H9 (cell line): Measurements from ENCODE around the gene KCNMB2. TPM values are rescaled to one million over a fixed set of nuclear protein-coding genes. Genes with fewer than 3 reads are reported as not detected.

Experiments
- DNase-seq: peaks from one replicate; pipeline ENCODE4 v3.0.0-alpha.2; 2017
- H2AFZ ChIP-seq: one replicate; pipeline ENCODE4 v1.6.1; 2013; ENCODE audit warnings: mild to moderate bottlenecking, low read length, control low read depth, moderate library complexity
- H2AK5ac ChIP-seq: 2 replicates; pipeline ENCODE4 v1.6.1; 2013; ENCODE audit warnings: low read length, control low read depth, mixed read lengths; ENCODE audit not compliant: insufficient read length
- H2BK120ac ChIP-seq: one replicate; pipeline ENCODE4 v1.6.1; 2013; ENCODE audit warnings: low read depth, mild to moderate bottlenecking, low read length, control low read depth, inconsistent platforms; ENCODE audit not compliant: poor library complexity, severe bottlenecking
- H2BK12ac ChIP-seq: 2 replicates; pipeline ENCODE4 v1.6.1; 2013; ENCODE audit warnings: low read length, control low read depth, mixed read lengths, low read depth; ENCODE audit not compliant: insufficient read length
- H2BK15ac ChIP-seq: 2 replicates; pipeline ENCODE4 v1.6.1; 2013; ENCODE audit warnings: low read depth, low read length, control low read depth
- H2BK20ac ChIP-seq: one replicate; pipeline ENCODE4 v1.6.1; 2013; ENCODE audit warnings: low read depth, mild to moderate bottlenecking, low read length, control low read depth, inconsistent platforms; ENCODE audit not compliant: poor library complexity, severe bottlenecking
- H2BK5ac ChIP-seq: 2 replicates; pipeline ENCODE4 v1.6.1; 2013; ENCODE audit warnings: low read length, control low read depth, mixed read lengths; ENCODE audit not compliant: insufficient read length
- H3K14ac ChIP-seq: 2 replicates; pipeline ENCODE4 v1.6.1; 2013; ENCODE audit warnings: low read length, control low read depth; ENCODE audit not compliant: insufficient read depth
- H3K18ac ChIP-seq: 2 replicates; pipeline ENCODE4 v1.6.1; 2013; ENCODE audit warnings: low read depth, mild to moderate bottlenecking, mixed read lengths, low read length, control low read depth; ENCODE audit not compliant: insufficient read length
- H3K23ac ChIP-seq: 2 replicates; pipeline ENCODE4 v1.6.1; 2013; ENCODE audit warnings: low read length, control low read depth, mixed read lengths, low read depth; ENCODE audit not compliant: insufficient read length
- H3K23me2 ChIP-seq: 2 replicates; pipeline ENCODE4 v1.6.1; 2013; ENCODE audit warnings: low read depth, mild to moderate bottlenecking, mixed read lengths, low read length, control low read depth; ENCODE audit not compliant: insufficient read length, poor library complexity, severe bottlenecking
- H3K27ac ChIP-seq: 2 replicates; pipeline ENCODE4 v1.5.1; 2013; ENCODE audit warnings: low read length, control low read depth, mixed read lengths, low read depth; ENCODE audit not compliant: insufficient read length
- H3K27me3 ChIP-seq: 2 replicates; pipeline ENCODE4 v1.6.1; 2013; ENCODE audit warnings: low read length, control low read depth, inconsistent platforms; ENCODE audit not compliant: insufficient read depth
- H3K4ac ChIP-seq: 2 replicates; pipeline ENCODE4 v1.6.1; 2013; ENCODE audit warnings: low read depth, mild to moderate bottlenecking, control low read depth, inconsistent platforms, low read length, moderate library complexity
- H3K4me1 ChIP-seq: 2 replicates; pipeline ENCODE4 v1.6.1; 2013; ENCODE audit warnings: low read length, control low read depth, inconsistent platforms; ENCODE audit not compliant: insufficient read depth
- H3K4me2 ChIP-seq: 2 replicates; pipeline ENCODE4 v1.6.1; 2013; ENCODE audit warnings: low read length, control low read depth, mixed read lengths; ENCODE audit not compliant: insufficient read length, insufficient read depth
- H3K56ac ChIP-seq: 2 replicates; pipeline ENCODE4 v1.6.1; 2013; ENCODE audit warnings: low read depth, mild to moderate bottlenecking, mixed read lengths, low read length, control low read depth; ENCODE audit not compliant: insufficient read length
- H3K79me1 ChIP-seq: 2 replicates; pipeline ENCODE4 v1.6.1; 2013; ENCODE audit warnings: low read depth, mild to moderate bottlenecking, moderate library complexity, low read length, control low read depth, inconsistent platforms; ENCODE audit not compliant: insufficient read depth, poor library complexity, severe bottlenecking
- H3K79me2 ChIP-seq: 2 replicates; pipeline ENCODE4 v1.6.1; 2013; ENCODE audit warnings: low read length, control low read depth, inconsistent platforms; ENCODE audit not compliant: insufficient read depth
- H3K9ac ChIP-seq: 2 replicates; pipeline ENCODE4 v1.6.1; 2013; ENCODE audit warnings: low read length, control low read depth, mixed read lengths; ENCODE audit not compliant: insufficient read length; ENCODE audit errors: extremely low read depth
- H3K9me3 ChIP-seq: one replicate; pipeline ENCODE4 v1.6.1; 2013; ENCODE audit warnings: low read depth, low read length, inconsistent platforms; ENCODE audit not compliant: control insufficient read depth
- H3T11ph ChIP-seq: one replicate; pipeline ENCODE4 v1.6.1; 2013; ENCODE audit warnings: mild to moderate bottlenecking, low read length, control low read depth, inconsistent platforms
- H4K20me1 ChIP-seq: one replicate; pipeline ENCODE4 v1.6.1; 2013; ENCODE audit not compliant: control insufficient read depth, insufficient read length, insufficient read depth
- H4K5ac ChIP-seq: 2 replicates; pipeline ENCODE4 v1.6.1; 2013; ENCODE audit warnings: low read depth, mild to moderate bottlenecking, mixed read lengths, low read length, control low read depth; ENCODE audit not compliant: insufficient read length
- H4K8ac ChIP-seq: replicated peaks from 2 replicates; pipeline ENCODE4 v1.6.1; 2013; ENCODE audit warnings: low read length, control low read depth, mixed read lengths, low read depth; ENCODE audit not compliant: insufficient read length
- H4K91ac ChIP-seq: 2 replicates; pipeline ENCODE4 v1.6.1; 2013; ENCODE audit warnings: low read depth, mild to moderate bottlenecking, moderate library complexity, mixed read lengths, low read length, control low read depth; ENCODE audit not compliant: insufficient read length
- H3K27ac Mint-ChIP-seq, 3 experiments: 2 replicates in 2 of 3; 3 replicates in 1 of 3; pipeline ENCODE4 v1.8.0; 2020 to 2021; ENCODE audit warnings: mixed read lengths in 3 of 3, mild to moderate bottlenecking in 1 of 3, moderate library complexity in 1 of 3
- H3K27me3 Mint-ChIP-seq: 2 replicates; pipeline ENCODE4 v1.8.0; 2021; ENCODE audit warnings: low read depth, mild to moderate bottlenecking, moderate library complexity, mixed read lengths
- H3K36me3 Mint-ChIP-seq, 3 experiments: 2 replicates in 2 of 3; 3 replicates in 1 of 3; pipeline ENCODE4 v1.8.0; 2020 to 2021; ENCODE audit warnings: low read depth in 3 of 3, mixed read lengths in 3 of 3; ENCODE audit not compliant: insufficient read depth in 1 of 3
- H3K4me1 Mint-ChIP-seq, 2 experiments: 2 replicates each; pipeline ENCODE4 v1.8.0; 2020; ENCODE audit warnings: mixed read lengths in 2 of 2
- H3K4me3 Mint-ChIP-seq, 2 experiments: 2 replicates in 1 of 2; 3 replicates in 1 of 2; pipeline ENCODE4 v1.8.0; 2020 to 2021; ENCODE audit warnings: mild to moderate bottlenecking in 2 of 2, mixed read lengths in 2 of 2, moderate library complexity in 1 of 2
- H3K9me3 Mint-ChIP-seq, 2 experiments: 2 replicates in 1 of 2; 3 replicates in 1 of 2; pipeline ENCODE4 v1.8.0; 2020; ENCODE audit warnings: mild to moderate bottlenecking in 2 of 2, mixed read lengths in 2 of 2, moderate library complexity in 1 of 2
- CTCF ChIP-seq: fragments of 200-600 bp; sonication (generic); conservative IDR thresholded peaks from 3 replicates; pipeline ENCODE4 v1.8.0; 2021; ENCODE audit warnings: antibody characterized with exemption, mild to moderate bottlenecking
- total RNA-seq: library from RNA; stranded (reverse); gene quantifications from 2 replicates; pipeline ENCODE4 v1.2.1, GENCODE V29; 2021

KCNMB2 gene
- total RNA-seq, 1 experiment from 2014 or later = not detected

DNA sequence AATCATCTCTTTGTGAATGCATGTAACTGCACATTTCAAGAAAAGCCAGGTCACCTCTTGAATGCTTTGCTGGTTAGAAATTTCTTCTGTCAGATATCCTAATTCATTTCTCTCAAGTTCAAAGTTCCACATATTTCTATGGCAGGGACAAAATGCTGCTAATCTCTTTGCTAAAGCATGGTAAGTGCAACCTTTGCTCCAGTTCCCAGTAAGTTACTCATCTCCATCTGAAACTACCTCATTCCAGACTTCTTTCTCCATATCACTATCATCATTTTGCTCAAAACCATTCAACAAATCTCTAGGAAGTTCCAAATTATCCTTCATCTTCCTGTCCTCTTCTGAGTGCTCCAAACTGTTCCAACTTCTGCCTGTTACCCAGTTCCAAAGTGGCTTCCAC, 304.8 kb downstream of the KCNMB2 start:
- H4K5ac ChIP-seq = no peak overlapping the region
- no peaks in the 10 kb centered on the region for H3K79me2 ChIP-seq
- TF ChIP-seq CTCF = no peak
- no peak overlapping the region for H4K91ac ChIP-seq
- no peak overlapping the region for H4K8ac ChIP-seq
- no peaks in the 10 kb centered on the region for H4K20me1 ChIP-seq
- H3K4me1 ChIP-seq = no peaks in the 10 kb centered on the region
- H3K27ac ChIP-seq = no peak overlapping the region
- no peak overlapping the region for H3K18ac ChIP-seq
- H3K79me1 ChIP-seq = no peaks in the 10 kb centered on the region
- no peak overlapping the region for H2BK20ac ChIP-seq
- no peak overlapping the region for H3K4me2 ChIP-seq
- Mint-ChIP-seq H3K9me3 (peaks cover 15 to 20% of the 10 kb centered on the region in 2 experiments; a peak in 4 of 5 replicates), H3K4me1 (peaks cover 3 to 7% of the 10 kb centered on the region in 2 experiments; a peak in 3 of 4 replicates), H3K36me3 (peaks cover 12 to 22% (median 18%) of the 10 kb centered on the region in 3 experiments; a peak in 6 of 7 replicates), H3K4me3 (no peak overlapping the region), H3K27me3 (no peaks in the 10 kb centered on the region), H3K27ac (no peak overlapping the region)
- no peak overlapping the region for H3K4ac ChIP-seq
- no peak overlapping the region for H2AK5ac ChIP-seq
- no peaks in the 10 kb centered on the region; the same call in 1 of the 2 replicates for H3K27me3 ChIP-seq
- H2BK5ac ChIP-seq = no peak overlapping the region
- no peaks in the 10 kb centered on the region for H3K23me2 ChIP-seq
- H2BK15ac ChIP-seq = no peak overlapping the region
- no peak overlapping the region for H2BK12ac ChIP-seq
- no peak overlapping the region for H2AFZ ChIP-seq
- H3K23ac ChIP-seq = no peak overlapping the region
- H2BK120ac ChIP-seq = no peak overlapping the region
- H3K56ac ChIP-seq = no peak overlapping the region
- DNase-seq = no peak
- H3T11ph ChIP-seq = no peak overlapping the region
- H3K9me3 ChIP-seq = no peaks in the 10 kb centered on the region
- no peak overlapping the region for H3K9ac ChIP-seq
- H3K14ac ChIP-seq = no peak overlapping the region
